HG02642 (cell line): ENCODE measurements around the gene NEK11.

ENCODE experiments used
- ATAC-seq: cut with Tn5 transposase; IDR thresholded peaks from one replicate; pipeline ENCODE4 v1.9.1; 2021; ENCODE audit warnings: mild to moderate bottlenecking; ENCODE audit not compliant: unreplicated experiment, poor library complexity

The NEK11 gene

GRCh38 chr3:131388490-131388799 is 361.8 kb downstream of the NEK11 start:
- no peak for ATAC-seq

GRCh38 chr3:131390331-131390730 is 363.7 kb downstream of the NEK11 start:
- no peak for ATAC-seq

- ATAC-seq: no peak
Observed at GRCh38 chr3:131393051-131393450, 366.4 kb downstream of the NEK11 start.

- no peak for ATAC-seq
Observed at GRCh38 chr3:131393868-131394267, 367.2 kb downstream of the NEK11 start.

GRCh38 chr3:131394400-131394799 is 367.7 kb downstream of the NEK11 start:
- ATAC-seq: no peak

GRCh38 chr3:131396170-131396569 is 369.5 kb downstream of the NEK11 start:
- ATAC-seq: no peak

- ATAC-seq: no peak
Observed at GRCh38 chr3:131397889-131398288, 371.2 kb downstream of the NEK11 start.
